HL-60 (cell line): ENCODE data around the gene CTNNA2.

ENCODE experiments used
- CTCF ChIP-seq: IDR thresholded peaks from one replicate; pipeline ENCODE4 v1.5.1; 2011; ENCODE audit warnings: low read length, control low read depth, inconsistent platforms; ENCODE audit not compliant: insufficient read depth
- GABPA ChIP-seq: IDR thresholded peaks from 2 replicates; pipeline ENCODE4 v1.6.1; 2012; ENCODE audit warnings: low read depth
- POLR2AphosphoS5 ChIP-seq: IDR thresholded peaks from 2 replicates; pipeline ENCODE4 v1.6.1; 2012; ENCODE audit warnings: low read depth
- SPI1 ChIP-seq: IDR thresholded peaks from 2 replicates; pipeline ENCODE4 v1.6.1; 2012; ENCODE audit warnings: low read depth, mild to moderate bottlenecking, borderline replicate concordance
- TF ChIP-seq, protein P1 (sequence below): IDR thresholded peaks from 2 replicates; pipeline ENCODE4 v1.6.1; 2012; ENCODE audit warnings: low read depth; ENCODE audit not compliant: insufficient replicate concordance

- peak; percentile 33 for TF ChIP-seq CTCF
- TF ChIP-seq, protein P1, sequence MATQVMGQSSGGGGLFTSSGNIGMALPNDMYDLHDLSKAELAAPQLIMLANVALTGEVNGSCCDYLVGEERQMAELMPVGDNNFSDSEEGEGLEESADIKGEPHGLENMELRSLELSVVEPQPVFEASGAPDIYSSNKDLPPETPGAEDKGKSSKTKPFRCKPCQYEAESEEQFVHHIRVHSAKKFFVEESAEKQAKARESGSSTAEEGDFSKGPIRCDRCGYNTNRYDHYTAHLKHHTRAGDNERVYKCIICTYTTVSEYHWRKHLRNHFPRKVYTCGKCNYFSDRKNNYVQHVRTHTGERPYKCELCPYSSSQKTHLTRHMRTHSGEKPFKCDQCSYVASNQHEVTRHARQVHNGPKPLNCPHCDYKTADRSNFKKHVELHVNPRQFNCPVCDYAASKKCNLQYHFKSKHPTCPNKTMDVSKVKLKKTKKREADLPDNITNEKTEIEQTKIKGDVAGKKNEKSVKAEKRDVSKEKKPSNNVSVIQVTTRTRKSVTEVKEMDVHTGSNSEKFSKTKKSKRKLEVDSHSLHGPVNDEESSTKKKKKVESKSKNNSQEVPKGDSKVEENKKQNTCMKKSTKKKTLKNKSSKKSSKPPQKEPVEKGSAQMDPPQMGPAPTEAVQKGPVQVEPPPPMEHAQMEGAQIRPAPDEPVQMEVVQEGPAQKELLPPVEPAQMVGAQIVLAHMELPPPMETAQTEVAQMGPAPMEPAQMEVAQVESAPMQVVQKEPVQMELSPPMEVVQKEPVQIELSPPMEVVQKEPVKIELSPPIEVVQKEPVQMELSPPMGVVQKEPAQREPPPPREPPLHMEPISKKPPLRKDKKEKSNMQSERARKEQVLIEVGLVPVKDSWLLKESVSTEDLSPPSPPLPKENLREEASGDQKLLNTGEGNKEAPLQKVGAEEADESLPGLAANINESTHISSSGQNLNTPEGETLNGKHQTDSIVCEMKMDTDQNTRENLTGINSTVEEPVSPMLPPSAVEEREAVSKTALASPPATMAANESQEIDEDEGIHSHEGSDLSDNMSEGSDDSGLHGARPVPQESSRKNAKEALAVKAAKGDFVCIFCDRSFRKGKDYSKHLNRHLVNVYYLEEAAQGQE: no peak
- no peak for TF ChIP-seq GABPA
- TF ChIP-seq POLR2AphosphoS5: no peak
- no peak for TF ChIP-seq SPI1
Observed at GRCh38 chr2:80073134-80073561, 560.3 kb downstream of the CTNNA2 start.
